Erythroblast (primary cell): Measurements from ENCODE around the gene ZSWIM7.

Source experiments
- GATA1 ChIP-seq: IDR thresholded peaks from 2 replicates; pipeline ENCODE4 v1.6.1; 2011; ENCODE audit warnings: low read depth, mild to moderate bottlenecking, control low read depth, low read length, moderate library complexity
- POLR2A ChIP-seq: IDR thresholded peaks from 2 replicates; pipeline ENCODE4 v1.6.1; 2011; ENCODE audit warnings: mild to moderate bottlenecking, low read length

DNA sequence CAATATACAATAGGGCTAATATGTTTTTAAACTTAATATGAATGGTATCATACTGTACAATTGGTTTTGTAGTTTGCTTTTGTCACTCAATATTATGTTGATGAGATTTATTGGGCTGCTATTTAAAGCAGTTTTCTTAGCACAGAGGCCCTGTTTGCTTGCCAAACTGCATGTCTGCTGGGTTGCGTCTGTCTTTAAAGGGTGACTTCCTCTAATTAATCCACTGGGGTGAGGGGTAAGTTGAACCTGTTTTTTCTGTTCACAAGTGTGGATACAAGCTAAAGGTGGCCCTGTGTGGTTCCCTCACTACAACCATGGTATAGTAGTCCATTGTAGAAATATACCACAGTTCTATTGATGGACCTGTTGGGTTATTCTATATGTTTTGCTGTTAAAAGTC is 19.8 kb upstream of the ZSWIM7 start:
- TF ChIP-seq POLR2A, result no peak
- no peak for TF ChIP-seq GATA1
